Measurements from ENCODE around the gene SEL1L2.

Gene SEL1L2

DNA sequence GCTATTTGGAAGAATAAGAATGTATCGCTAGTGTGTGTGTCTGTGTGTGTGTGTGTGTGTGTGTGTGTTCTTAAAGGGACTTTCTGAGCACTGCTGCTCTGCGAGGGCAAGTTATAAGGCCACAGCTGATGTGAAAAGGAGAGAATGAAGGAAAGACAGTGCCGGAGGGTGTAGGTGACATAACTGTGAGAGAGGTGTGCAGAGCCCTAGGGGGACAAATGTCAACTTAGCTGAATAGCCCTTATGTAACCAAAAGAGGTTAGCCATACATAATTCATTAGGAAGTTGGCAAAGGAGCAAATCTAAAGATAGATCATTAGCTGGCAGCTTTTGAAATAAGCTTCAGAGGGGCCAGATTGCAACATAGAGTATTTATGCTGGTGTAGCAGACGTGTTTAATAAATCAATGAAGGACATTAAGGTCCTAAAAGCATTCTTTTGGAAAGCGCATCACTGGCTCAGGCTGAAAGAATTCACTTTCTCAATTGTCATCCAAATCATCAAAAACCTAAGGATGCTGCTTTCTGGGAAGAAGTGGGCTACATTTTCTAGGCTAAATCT lies 124.5 kb downstream of the SEL1L2 start:
- in situ Hi-C loops (cut with MboI; ENCODE audit: low sequenced_read_pairs) = no loop called here

DNA sequence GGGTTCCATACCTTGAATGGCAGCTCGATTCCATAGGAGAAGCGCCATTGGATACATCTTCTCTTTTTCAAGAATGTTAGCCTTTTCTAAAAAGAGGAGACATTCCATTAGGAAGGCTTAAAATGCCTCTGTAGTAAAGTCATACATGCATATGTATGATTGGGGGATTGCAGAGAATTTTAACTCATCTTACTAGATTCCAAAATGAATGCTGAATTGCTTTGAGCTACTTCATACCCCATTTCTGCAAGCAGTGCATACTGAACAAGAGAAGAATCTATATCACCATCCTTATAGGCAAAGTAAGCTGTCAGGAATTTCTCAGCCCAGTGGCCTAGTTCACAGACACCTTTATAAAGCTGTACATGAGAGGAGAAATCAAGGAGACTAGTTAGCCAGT lies 125.3 kb downstream of the SEL1L2 start:
- in situ Hi-C loops (cut with MboI; ENCODE audit: low sequenced_read_pairs) = no loop called here

GRCh38 chr20:13863244-13863643 lies 127.2 kb downstream of the SEL1L2 start:
- in situ Hi-C loops (cut with MboI; ENCODE audit: low sequenced_read_pairs) = no loop called here

- in situ Hi-C loops (cut with MboI; ENCODE audit: low sequenced_read_pairs) = no loop called here
Measured at GRCh38 chr20:13862245-13862644, 128.2 kb downstream of the SEL1L2 start.

- in situ Hi-C loops (cut with MboI; ENCODE audit: low sequenced_read_pairs) = no loop called here
Measured at GRCh38 chr20:13858871-13859270, 131.5 kb downstream of the SEL1L2 start.

DNA sequence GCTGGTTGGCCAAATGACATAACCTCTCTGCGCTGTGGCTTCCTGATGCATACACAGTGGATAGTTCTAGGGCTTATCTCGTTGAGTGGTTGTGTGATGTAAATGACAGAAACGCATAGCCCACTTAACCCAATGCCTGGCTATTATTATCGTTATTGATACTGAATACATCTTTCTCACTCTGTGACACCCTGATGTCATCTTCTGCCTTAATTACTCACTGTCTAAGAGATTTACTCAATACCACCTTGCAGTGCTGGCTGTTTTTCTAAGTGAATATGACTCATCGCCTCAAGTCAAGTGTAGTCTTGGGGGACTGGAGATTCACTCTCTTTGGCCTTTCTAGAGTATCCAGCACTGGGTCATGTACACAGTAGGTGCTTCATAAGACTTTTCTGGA lies 132.0 kb downstream of the SEL1L2 start:
- in situ Hi-C loops (cut with MboI; ENCODE audit: low sequenced_read_pairs) = no loop called here

GRCh38 chr20:13857961-13858360 lies 132.5 kb downstream of the SEL1L2 start:
- in situ Hi-C loops (cut with MboI; ENCODE audit: low sequenced_read_pairs) = no loop called here

GRCh38 chr20:13857304-13857703 lies 133.1 kb downstream of the SEL1L2 start:
- in situ Hi-C loops (cut with MboI; ENCODE audit: low sequenced_read_pairs) = no loop called here

- in situ Hi-C loops (cut with MboI; ENCODE audit: low sequenced_read_pairs) = no loop called here
Measured at GRCh38 chr20:13856354-13856753, 134.1 kb downstream of the SEL1L2 start.

- in situ Hi-C loops (cut with MboI; ENCODE audit: low sequenced_read_pairs) = no loop called here
Measured at GRCh38 chr20:13855613-13856012, 134.8 kb downstream of the SEL1L2 start.

DNA sequence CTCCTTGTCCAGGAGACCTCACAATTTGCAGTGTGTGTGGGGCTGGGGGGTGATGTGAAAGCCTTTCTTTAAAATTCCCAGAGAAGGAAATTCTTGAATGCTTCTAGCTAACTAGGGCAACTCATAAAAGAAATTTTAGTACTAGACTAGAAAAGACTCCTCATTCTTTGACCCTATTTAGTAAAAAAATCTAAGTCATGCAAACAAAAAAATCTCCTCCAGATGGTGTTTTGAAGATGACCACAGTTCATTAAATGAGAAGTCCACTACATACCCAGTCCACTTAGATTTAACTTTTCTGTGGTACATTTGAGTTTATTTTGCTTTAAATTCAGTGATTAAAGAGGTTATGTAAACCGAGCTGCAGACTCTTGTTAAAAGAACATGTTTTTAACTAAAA lies 138.1 kb downstream of the SEL1L2 start:
- in situ Hi-C loops (cut with MboI; ENCODE audit: low sequenced_read_pairs) = no loop called here

DNA sequence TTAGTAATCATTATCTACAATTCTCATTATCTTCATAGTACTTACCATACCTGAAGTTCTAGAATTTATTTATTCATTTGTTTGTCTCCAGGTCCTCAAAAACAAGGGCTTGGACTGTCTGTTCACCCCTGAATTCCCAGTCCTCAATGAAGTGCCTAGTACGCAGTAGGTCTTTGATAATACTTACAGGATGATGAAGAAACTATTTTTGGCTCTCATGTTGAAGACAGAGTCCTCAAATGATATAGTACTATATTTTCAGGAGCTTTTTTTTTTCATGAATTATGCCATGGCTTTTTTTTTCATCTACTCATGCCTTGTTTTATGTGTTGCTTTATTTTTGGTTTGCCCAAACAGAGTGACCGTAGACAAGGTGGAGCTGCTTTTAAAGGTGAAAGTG lies 139.1 kb downstream of the SEL1L2 start:
- in situ Hi-C loops (cut with MboI; ENCODE audit: low sequenced_read_pairs) = no loop called here

- in situ Hi-C loops (cut with MboI; ENCODE audit: low sequenced_read_pairs) = no loop called here
Measured at GRCh38 chr20:13844296-13844695, 146.1 kb downstream of the SEL1L2 start.

- in situ Hi-C loops (cut with MboI; ENCODE audit: low sequenced_read_pairs) = no loop called here
Measured at GRCh38 chr20:13841206-13841605, 149.2 kb downstream of the SEL1L2 start.

GRCh38 chr20:13840093-13840465 lies 150.3 kb downstream of the SEL1L2 start:
- in situ Hi-C loops (cut with MboI; ENCODE audit: low sequenced_read_pairs) = no loop called here

- in situ Hi-C loops (cut with MboI; ENCODE audit: low sequenced_read_pairs) = no loop called here
Measured at GRCh38 chr20:13839421-13840092, 150.9 kb downstream of the SEL1L2 start.

- in situ Hi-C loops (cut with MboI; ENCODE audit: low sequenced_read_pairs) = no loop called here
Measured at GRCh38 chr20:13838664-13839063, 151.8 kb downstream of the SEL1L2 start.

GRCh38 chr20:13831476-13831875 lies 158.9 kb downstream of the SEL1L2 start:
- in situ Hi-C loops (cut with MboI; ENCODE audit: low sequenced_read_pairs) = no loop called here

DNA sequence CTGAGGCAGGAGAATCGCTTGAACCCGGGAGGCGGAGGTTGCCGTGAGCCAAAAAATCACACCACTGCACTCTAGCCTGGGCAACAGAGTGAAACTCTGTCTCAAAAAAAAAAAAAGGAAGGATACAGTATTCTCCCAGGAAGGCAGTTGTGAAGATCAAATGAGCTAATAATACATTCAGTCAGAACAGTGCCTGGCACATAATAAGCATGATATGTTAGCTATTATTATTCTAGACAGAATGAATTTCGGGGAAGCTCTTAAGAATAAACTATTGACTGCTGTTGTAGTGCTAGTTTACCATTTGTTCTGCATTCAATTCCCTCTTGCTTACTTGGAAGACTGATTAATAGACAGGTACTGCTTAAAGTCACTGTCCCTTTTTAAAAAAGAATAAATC lies 164.9 kb downstream of the SEL1L2 start:
- in situ Hi-C loops (cut with MboI; ENCODE audit: low sequenced_read_pairs) = no loop called here

- in situ Hi-C loops (cut with MboI; ENCODE audit: low sequenced_read_pairs) = no loop called here
Measured at GRCh38 chr20:13824459-13824858, 166.0 kb downstream of the SEL1L2 start.

DNA sequence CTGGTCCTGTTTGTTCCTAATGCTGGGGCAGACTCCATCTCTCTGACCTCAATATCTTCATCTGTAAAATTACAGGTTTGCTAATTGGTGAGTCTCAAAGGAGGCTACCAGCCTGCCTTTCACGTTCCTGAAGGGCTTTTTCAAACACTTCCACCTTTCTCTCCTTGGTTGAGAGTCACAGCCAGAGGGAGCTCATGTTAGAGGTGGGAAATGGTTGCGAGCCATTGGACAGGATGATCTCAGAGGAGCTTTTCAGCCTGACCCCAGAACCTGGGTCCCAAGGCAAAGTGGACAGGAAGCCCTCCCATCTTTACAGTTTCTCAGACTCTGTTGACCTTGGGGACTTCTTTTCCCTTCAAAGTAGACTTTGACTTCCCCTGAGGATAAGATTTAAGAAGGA lies 168.0 kb downstream of the SEL1L2 start:
- in situ Hi-C loops (cut with MboI; ENCODE audit: low sequenced_read_pairs) = no loop called here

- in situ Hi-C loops (cut with MboI; ENCODE audit: low sequenced_read_pairs) = no loop called here
Measured at GRCh38 chr20:13821876-13822275, 168.5 kb downstream of the SEL1L2 start.

Measured in hTERT RPE-1 (cell line).